ENCODE results near the gene FCAR. TPM values are rescaled to one million over a fixed set of nuclear protein-coding genes. Genes with fewer than 3 reads are reported as not detected.
"Not testable (repeated sequence)": the region's sequence is repeated elsewhere in the genome, so short reads cannot be mapped to it uniquely, and the experiment has no call there.

The FCAR gene
- not detected in 2 replicates for total RNA-seq (2014; rRNA removed; shearing (Covaris generic))

GRCh38 chr19:54873990-54874389 lies at the start of gene FCAR:
TSS of gene FCAR (plus strand) at chr19:54874235. CDS start at chr19:54874290, 55 bp downstream.
- DNase-seq (ENCODE audit: low spot score) = no peak

DNA sequence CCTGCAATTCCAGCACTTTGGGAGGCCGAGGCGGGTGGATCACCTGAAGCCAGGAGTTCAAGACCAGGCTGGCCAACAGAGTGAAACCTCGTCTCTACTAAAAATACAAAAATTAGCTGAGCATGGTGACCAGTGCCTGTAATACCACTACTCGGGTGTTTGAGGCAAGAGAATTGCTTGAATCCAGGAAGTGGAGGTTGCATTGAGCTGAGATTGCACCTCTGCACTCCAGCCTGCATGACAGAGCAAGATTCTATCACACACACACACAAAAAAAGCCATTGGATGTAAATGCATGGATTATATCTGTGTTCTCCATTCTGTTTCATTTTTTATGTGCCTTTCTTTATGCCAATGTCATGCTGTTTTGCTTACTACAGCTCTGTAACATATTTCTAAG lies 49.6 kb upstream of the FCAR start:
- not testable (repeated sequence) for DNase-seq (ENCODE audit: low spot score)

- not testable (repeated sequence) for DNase-seq (ENCODE audit: low spot score)
Measured at GRCh38 chr19:54825326-54825725, 48.7 kb upstream of the FCAR start.

GRCh38 chr19:54828064-54828463 lies 46.0 kb upstream of the FCAR start:
- DNase-seq (ENCODE audit: low spot score) = not testable (repeated sequence)

- not testable (repeated sequence) for DNase-seq (ENCODE audit: low spot score)
Measured at GRCh38 chr19:54832496-54832895, 41.5 kb upstream of the FCAR start, which contains the start of gene KIR2DS4. TSS of gene KIR2DS4 (plus strand) at chr19:54832676.

GRCh38 chr19:54835126-54835525 lies 38.9 kb upstream of the FCAR start:
- DNase-seq (ENCODE audit: low spot score) = not testable (repeated sequence)

GRCh38 chr19:54837522-54837921 lies 36.5 kb upstream of the FCAR start:
- DNase-seq (ENCODE audit: low spot score) = not testable (repeated sequence)

DNA sequence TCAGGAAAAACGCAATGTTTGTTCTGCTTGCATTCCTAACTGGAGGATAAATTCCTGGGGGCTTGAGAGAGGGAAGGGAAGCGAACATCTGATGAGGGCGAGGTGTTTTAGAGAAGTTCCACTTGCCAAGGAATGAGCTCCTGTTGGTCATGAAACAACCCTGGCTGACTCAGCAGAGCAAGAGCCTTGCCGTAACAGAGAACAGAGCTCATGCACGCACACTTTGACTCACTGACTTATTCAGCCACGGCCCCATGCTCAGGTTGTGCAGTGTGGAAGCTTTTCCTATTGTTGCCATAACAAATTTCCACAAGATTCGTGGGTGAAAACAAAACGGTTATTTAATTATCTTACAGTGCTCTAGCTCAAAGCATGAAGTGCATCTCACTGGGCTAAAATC lies 30.9 kb upstream of the FCAR start:
- not testable (repeated sequence) for DNase-seq (ENCODE audit: low spot score)

DNA sequence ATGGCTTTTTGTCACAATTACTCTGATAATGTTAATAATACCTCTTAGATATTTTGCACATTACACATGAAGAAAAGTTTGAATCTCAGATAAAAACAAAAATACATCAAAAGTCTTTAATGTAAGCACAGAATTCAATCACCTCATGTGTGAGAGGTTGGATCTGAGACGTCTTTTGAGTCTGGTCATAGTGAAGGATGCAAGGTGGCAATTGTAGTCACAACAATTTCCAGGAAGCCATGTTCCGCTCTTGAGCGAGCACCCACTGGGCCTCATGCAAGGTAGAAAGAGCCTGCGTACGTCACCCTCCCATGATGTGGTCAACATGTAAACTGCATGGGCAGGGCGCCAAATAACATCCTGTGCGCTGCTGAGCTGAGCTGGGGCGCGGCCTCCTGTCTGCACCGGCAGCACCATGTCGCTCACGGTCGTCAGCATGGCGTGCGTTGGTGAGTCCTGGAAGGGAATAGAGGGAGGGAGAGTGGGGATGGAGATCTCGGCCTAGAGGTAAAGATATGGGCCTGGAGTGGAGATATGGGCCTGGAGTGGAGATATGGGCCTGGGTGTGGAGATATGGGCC lies 23.9 kb upstream of the FCAR start, which contains the start of gene KIR3DL2:
Gene KIR3DL2, plus strand, starts transcription at position 383 of the 580 bp plus-strand sequence. Its CDS starts 33 bp downstream, at position 416.
- not testable (repeated sequence) for DNase-seq (ENCODE audit: low spot score)

GRCh38 chr19:54850930-54851329 lies 23.1 kb upstream of the FCAR start:
- DNase-seq (ENCODE audit: low spot score) = no peak

DNA sequence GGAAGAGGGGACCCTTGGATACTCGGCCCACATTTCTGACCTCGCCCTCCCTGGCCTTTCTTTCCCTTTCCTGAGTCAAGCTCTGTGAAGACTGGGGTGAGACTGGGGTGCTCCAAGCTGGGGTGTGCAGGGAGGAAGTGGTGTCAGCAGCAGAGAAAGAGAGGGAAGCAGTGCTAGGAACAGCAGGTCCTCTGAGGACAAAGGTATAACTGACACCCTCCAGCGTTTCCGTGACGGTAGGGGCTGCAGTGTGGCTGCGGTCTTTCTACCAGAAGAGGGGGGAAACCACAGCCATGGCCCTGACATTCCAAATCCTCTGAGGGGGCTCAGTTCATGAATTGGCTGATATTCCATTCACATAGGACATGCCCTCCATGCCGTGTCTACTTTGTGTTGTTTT lies 22.7 kb upstream of the FCAR start:
- no peak for DNase-seq (ENCODE audit: low spot score)

- not testable (repeated sequence) for DNase-seq (ENCODE audit: low spot score)
Measured at GRCh38 chr19:54855241-54855640, 18.8 kb upstream of the FCAR start.

GRCh38 chr19:54858476-54858875 lies 15.6 kb upstream of the FCAR start:
- DNase-seq (ENCODE audit: low spot score) = not testable (repeated sequence)

DNA sequence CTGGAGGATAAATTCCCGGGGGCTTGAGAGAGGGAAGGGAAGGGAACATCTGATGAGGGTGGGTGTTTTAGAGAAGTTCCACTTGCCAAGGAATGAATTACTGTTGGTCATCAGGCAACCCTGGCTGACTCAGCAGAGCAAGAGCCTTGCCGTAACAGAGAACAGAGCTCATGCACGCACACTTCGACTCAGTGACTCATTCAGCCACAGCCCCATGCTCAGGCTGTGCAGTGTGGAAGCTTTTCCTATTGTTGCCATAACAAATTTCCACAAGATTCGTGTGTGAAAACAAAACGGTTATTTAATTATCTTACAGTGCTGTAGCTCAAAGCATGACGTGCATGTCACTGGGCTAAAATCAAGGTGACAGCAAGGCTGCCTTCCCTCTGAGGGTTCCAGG lies 14.6 kb upstream of the FCAR start:
- not testable (repeated sequence) for DNase-seq (ENCODE audit: low spot score)

DNA sequence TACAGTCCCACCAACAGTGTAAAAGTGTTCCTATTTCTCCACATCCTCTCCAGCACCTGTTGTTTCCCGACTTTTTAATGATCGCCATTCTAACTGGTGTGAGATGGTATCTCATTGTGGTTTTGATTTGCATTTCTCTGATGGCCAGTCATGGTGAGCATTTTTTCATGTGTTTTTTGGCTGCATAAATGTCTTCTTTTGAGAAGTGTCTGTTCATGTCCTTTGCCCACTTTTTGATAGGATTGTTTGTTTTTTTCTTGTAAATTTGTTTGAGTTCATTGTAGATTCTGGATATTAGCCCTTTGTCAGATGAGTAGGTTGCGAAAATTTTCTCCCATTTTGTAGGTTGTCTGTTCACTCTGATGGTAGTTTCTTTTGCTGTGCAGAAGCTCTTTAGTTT lies 10.6 kb upstream of the FCAR start:
- not testable (repeated sequence) for DNase-seq (ENCODE audit: low spot score)

DNA sequence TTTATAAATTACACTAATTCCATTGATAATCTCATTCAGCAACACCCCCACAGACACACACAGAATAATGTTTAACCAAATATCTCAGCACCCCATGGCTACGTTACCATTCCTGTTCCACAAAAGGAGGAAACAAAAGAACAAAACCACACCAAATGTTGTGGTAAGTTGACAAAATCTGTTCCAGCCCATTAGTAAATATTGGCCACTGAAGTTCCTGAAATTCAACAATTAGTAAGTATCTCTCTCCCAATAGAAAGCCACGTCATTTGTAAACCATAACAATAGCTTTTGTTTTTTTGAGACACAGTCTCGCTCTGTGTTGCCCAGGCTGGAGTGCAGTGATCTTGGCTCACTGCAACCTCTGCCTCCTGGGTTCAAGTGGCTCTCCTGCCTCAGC lies 2.3 kb upstream of the FCAR start:
- no peak for DNase-seq (ENCODE audit: low spot score)

- DNase-seq (ENCODE audit: low spot score) = no peak
Measured at GRCh38 chr19:54875506-54875905, 1.5 kb downstream of the FCAR start.

DNA sequence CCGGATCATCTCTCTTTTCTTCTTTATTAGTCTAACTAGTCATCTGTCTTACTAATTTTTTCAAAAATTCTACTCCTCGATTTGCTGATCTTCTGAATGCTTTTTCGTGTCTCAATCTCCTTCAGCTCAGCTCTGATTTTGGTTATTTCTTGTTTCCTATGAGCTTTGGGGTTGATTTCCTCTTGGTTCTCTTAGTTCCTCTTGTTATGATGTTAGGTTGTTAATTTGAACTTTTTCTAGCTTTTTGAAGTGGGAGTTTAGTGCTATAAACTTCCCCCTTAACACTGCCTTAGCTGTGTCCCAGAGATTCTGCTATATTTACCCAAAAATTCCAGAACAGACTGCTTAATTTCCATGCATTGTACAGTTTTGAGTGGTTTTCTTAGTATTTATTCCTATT lies 3.4 kb downstream of the FCAR start:
- no peak for DNase-seq (ENCODE audit: low spot score)

GRCh38 chr19:54881884-54882283 lies 7.8 kb downstream of the FCAR start:
- DNase-seq (ENCODE audit: low spot score) = no peak

GRCh38 chr19:54882758-54883157 lies 8.7 kb downstream of the FCAR start:
- peak; percentile 16 for DNase-seq (ENCODE audit: low spot score)

GRCh38 chr19:54883228-54883627 lies 9.2 kb downstream of the FCAR start:
- DNase-seq (ENCODE audit: low spot score) = no peak

DNA sequence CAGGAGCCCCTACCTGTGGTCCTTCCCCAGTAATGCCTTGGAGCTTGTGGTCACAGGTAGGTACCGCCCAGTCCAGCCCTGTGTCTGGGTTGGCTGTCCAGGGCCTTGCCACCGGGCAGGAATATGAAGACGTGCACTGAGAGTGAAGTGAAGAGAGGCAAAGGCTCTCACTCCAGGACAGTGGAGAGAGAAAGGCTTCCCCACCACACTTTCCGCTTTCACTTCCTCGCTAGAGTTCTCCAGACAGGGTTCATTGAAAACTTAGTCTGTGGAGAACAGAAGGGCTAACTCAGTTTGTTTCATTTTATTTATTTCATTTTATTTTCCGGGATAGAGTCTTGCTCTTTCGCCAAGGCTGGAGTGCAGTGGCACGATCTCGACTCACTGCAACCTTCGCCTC lies 14.2 kb downstream of the FCAR start:
- no peak for DNase-seq (ENCODE audit: low spot score)

DNA sequence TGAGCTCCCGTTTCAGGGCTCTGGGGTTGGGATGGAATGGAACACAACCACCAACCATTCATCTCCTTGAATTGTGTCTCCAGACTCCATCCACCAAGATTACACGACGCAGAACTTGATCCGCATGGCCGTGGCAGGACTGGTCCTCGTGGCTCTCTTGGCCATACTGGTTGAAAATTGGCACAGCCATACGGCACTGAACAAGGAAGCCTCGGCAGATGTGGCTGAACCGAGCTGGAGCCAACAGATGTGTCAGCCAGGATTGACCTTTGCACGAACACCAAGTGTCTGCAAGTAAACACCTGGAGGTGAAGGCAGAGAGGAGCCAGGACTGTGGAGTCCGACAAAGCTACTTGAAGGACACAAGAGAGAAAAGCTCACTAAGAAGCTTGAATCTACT lies 15.5 kb downstream of the FCAR start:
- no peak for DNase-seq (ENCODE audit: low spot score)

DNA sequence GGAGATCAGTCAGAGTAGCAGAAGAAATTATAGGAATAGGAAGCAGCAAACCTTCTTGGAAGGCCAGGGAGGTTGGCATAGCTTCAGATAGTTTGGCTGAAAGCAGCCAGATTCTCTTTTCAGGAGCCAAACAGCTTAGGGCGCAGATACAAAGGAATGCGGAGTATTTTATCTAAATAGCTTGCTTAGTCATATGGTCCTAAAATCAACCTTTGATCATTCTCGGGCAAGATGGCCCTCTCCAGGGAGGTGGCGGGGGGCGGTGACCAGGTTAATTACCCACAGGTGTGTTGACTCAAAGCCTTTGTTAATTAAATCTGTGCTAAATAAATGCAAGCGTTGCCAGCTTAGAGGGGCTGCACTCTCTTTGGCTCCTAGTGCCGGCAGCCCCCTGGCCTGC lies 19.4 kb downstream of the FCAR start:
- peak; percentile 22 for DNase-seq (ENCODE audit: low spot score)
